GM21576 (cell line): ENCODE results near the gene SFXN3.

Source experiments
- ATAC-seq: cut with Tn5 transposase; IDR thresholded peaks from one replicate; pipeline ENCODE4 v1.9.1; 2021; ENCODE audit warnings: mild to moderate bottlenecking, moderate library complexity; ENCODE audit not compliant: unreplicated experiment

Gene SFXN3

DNA sequence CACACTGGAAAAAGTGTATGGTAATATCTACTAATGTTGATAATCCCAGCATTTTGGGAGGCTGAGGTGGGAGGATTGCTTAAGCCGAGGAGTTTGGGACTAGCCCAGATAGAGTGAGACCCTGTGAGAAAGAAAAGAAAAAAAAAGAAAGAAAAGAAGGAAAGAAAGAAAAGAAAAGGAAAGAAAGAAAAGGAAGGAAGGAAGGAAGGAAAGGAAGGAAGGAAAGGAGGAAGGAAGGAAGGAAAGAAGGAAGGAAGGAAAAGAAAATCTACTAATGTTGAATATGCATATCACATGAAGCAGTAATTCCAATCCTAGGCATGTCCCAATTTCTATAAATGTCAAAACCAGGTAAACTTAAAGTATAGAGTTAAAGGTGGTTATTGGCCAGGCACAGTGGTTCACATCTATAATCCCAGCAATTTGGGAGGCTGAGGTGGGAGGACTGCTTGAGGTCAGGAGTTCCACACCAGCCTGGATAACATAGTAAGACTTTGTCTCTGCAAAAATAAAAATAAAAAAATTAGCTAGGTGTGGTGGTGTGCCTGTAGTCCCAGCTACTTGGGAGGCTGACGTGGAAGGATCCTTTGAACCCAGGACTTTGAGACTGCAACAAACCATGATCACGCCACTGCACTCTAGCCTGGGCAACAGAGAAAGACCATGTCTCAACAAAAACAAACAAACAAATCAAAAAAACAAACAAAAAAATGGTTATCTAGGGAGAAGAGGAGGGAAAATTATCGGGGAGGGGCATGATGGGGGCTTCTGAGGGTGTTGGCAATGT, 25.5 kb downstream of the SFXN3 start:
- no peak for ATAC-seq

DNA sequence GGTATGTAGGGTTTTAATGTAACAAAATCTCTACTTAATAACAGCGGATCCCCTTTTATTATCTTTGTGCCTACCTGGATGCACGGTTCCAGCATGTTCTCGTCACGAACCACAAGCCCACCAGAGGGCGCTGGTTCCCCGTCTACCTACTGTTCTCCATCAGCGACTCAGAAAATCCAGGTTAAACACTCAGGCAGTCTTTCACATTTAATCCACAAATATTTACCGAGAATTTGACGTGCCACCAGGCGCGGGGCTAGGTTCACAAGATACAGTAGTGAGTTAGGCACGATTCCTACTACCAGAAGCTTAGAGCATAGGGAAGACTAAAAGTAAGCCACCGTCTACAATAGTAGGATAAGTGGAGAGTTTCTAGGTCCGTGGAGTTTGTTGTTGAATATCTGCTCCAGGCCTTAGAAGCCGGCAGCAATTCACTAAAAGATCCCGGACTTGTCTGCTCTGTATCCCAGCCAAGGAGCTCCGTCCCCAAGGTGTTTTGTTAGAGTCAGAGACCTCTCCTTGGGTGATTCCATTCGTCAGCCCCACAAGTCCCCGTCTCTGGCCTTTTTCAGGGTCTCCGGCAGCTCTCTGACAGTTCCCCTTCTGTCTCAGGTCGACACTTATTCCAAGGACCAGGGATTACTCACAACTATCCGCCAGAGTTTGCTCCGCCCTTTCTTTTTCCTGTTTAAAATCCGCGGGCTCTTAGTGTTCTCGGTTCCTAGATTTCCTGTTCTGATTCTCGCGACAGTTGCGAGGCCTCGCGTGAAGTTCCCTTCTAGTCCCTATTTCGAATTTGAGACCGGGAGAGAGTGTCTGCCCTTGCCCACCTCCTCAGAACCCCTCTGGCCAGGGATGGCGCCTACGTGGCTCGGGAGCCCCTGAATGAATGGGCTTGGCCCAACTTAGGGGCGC, 29.3 kb downstream of the SFXN3 start:
- peak; percentile 47 for ATAC-seq

DNA sequence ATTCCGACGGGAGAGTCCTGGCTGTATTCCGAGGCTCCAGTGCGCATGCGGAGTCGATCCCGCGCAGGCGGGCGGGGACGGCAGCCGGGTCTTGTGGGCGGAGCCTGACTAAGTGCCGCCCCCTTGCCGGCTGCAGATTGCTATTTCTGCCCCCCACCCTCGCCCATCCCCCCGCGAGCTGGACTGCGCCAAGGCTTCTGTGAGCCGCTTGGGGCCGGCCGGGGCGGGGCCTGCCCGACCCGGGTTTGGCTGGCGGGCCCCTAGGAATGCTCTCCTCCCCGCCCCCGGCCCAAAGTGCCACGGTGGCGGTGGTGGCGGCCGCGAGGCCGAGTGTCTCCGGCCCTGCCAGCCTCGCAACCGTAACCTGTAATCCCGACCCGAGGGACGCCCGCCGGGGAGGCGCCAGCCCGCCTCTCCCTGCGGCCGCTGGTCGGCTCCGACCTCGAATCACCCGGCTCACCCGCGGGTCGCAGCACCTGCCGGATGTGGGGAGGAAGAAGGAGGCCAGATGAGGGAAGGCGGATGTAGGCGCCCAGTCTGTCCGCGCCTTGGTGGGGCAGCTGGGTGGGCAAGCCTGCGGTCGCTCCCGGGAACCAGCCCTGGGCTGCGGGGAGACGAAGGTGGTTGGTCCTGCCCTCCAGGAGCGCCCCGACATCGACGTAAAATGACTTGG, 30.1 kb downstream of the SFXN3 start:
- ATAC-seq: peak; percentile 45

GRCh38 chr10:101061624-101062231, 30.7 kb downstream of the SFXN3 start, which contains the start of gene KAZALD1:
TSS of gene KAZALD1 (plus strand) at chr10:101061989. CDS start at chr10:101062593, 604 bp downstream.
- no peak for ATAC-seq

- ATAC-seq: peak; percentile 35
Observed at GRCh38 chr10:101062232-101063049, 31.4 kb downstream of the SFXN3 start.

DNA sequence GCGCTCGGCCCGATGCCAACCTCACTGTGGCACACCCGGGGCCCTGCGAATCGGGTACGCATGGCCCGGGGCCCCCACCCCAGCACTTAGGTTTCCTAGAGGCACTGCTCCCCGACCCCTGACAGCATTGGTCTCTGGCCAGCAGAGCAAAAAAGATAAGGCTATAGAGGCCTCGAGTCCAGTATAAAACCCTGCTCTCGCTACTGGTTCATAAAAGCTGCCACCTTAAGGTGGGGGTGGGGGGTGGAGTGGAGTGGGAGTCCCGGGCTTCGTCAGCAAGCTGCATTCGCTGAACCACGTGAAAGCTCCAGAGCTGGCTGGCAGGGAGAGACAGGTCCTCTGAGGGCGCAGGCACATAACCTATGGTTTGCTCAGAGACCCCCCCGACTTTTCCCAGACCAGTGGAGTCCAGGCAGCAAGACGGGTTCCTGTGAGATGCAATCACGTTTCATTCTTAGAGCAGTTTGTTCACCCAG, 32.1 kb downstream of the SFXN3 start:
- ATAC-seq: no peak

DNA sequence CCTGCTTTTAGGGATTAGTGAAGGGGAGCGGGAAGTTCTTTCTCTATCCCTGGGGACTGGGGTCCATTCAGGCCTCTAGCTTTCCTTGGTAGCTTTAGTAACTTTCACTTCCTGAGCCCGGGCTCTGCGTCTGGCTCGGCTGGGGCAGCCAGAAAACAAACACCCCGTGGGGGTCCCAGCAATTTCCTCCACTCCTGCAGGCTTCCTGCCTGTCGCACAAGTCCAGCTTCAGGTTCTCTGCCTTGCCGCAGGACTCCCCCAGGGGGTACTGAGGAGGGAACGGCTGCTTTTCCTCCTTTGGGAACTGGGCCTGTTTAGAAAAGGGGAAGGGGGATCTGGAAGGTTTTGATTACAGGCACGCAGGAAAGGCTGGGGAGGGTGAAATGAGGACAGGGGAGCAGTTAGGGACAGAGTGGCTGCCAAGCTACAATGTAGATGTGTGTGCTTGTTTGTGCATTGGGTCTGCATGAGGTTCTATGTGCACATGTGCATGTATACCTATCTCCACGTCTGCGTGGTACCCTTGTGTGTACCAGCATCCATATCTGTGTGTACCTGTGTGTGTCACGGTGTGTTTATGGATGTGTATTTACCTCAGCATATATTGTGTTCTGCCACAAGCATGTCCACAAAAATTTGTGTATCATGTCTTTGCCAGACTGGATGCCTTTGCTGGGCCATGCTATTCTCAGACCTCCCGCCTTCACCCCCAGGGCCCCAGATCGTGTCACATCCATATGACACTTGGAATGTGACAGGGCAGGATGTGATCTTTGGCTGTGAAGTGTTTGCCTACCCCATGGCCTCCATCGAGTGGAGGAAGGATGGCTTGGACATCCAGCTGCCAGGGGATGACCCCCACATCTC, 32.7 kb downstream of the SFXN3 start:
- no peak for ATAC-seq

- no peak for ATAC-seq
Observed at GRCh38 chr10:101064415-101065030, 33.5 kb downstream of the SFXN3 start.

DNA sequence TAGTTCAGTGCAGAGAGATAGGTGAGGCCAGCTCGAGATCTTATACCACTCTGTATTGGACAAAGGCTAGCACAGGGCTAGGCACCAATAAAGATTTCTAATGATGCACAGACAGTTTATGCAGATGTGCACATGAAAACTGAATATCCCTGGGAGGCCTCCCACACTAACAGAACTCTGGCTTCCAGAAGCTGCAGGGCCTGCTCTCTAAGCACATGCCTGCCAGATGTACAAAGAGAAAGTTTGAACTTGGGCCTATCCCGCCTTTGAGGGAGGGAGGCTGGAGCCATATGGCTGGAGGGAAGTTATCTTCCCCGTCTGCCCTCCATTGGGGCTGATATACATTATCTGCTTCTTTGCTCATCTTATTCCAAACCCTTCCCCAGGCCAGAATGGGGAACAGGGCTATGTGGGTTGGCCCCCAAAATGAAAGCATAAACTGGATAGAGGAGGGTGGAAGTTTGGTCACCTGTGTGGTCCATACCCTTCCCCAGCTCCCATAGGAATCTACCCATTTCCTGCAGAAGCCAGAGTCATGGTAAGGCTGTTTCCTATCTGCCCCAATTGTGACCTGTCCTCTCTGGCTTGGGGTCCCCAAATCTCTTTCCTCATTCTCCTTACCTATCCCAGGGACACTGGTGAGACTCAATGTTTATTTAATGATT, 34.6 kb downstream of the SFXN3 start:
- no peak for ATAC-seq

DNA sequence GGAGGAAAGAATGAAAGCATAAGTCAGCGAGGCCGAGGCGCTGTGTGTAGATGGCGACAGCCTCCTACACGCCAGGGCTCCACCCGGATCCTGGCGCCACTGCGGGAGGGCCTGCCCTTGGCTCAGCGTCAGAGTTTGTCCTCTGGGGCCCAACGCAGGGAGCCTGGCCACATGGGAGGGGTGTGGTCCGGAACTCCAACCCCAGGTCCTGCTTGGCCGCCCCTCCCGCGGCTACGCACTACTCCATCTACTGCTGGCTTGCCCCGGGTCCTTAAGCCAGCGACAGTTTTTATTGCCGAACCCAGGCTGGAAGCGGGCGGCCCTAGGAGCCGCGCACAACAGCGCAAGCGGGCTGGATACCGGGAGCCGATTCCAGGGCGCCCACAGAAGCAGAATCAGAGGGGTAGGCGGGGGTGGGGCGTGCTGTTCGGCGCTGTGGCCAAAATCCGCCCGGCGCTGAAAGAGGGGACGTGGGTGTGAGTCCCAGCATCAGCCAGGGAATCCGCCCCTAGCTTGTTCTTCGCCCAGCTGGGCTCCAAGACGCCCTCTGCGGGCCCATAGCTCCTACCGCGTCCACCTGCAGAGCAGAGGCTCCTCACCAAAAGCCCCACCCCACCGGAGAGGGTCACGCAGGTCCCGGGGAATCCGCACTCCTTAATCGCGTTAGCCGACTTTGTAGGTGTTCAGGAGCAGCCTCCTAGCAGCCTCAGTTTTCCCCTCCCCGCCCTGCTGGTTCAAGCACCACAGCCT, 35.3 kb downstream of the SFXN3 start:
- no peak for ATAC-seq

DNA sequence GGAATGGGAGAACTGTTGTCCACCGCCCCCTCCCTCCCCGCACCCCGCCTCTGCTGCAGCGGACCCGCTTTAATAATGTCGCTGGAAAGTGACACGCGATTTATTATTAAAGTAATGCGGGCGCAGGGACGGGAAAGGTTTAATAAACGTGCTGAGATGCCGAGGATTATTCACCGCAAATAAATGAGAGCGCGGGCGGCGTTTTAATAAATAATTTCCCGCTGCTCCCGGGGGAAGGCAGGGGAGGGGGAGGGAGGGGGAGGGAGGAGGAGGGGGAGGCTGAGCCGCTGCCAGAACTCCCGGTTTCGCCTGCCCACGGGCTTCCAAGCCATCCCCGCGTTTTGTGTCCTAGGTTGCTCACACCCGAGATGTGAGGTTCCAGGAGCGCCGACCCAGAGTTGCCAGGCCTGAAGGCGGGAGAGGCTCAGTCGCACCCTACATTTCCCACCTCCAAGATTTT, 35.9 kb downstream of the SFXN3 start:
- ATAC-seq: no peak

- ATAC-seq: no peak
Observed at GRCh38 chr10:101067356-101068083, 36.5 kb downstream of the SFXN3 start.

- ATAC-seq: no peak
Observed at GRCh38 chr10:101069441-101069840, 38.4 kb downstream of the SFXN3 start.

- ATAC-seq: no peak
Observed at GRCh38 chr10:101070098-101070497, 39.1 kb downstream of the SFXN3 start.

DNA sequence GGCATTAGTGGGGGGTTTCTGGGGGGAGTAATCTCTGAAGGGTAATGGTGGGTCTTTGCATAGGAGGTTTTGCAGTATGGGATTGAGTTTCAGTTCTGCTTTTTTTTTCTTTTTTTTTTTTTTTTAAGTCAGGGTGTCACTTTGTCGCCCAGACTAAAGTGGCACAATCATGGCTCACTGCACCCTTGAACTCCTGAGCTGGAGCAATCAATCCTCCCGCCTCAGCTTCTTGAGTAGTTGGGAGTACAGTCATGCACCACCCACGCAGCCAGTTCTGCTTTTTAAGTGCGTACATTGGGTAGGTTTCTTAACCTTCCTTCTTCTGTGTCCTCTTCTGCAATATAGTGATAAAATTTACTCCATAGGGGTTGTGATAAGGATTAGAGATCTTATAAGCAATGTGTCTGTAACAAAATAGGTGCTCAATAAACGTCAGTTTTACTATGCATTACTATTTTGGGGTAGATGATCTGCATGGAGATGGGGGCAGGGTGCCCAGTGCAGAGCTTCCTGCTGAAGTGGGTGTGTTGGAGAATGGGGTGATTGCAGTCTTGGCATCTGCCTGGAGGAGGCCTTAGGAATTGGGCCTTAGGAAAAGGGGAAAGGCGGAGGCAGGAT, 40.3 kb downstream of the SFXN3 start:
- ATAC-seq: no peak

GRCh38 chr10:101071885-101072433, 40.9 kb downstream of the SFXN3 start:
- ATAC-seq: no peak
